NCI-H526 (cell line): Measurements from ENCODE around the gene MRPL4.

Experiments used
- DNase-seq, 2 experiments: peaks; one replicate each; lab custom pipeline; 2025; lab: John Stamatoyannopoulos, UW

MRPL4 gene

DNA sequence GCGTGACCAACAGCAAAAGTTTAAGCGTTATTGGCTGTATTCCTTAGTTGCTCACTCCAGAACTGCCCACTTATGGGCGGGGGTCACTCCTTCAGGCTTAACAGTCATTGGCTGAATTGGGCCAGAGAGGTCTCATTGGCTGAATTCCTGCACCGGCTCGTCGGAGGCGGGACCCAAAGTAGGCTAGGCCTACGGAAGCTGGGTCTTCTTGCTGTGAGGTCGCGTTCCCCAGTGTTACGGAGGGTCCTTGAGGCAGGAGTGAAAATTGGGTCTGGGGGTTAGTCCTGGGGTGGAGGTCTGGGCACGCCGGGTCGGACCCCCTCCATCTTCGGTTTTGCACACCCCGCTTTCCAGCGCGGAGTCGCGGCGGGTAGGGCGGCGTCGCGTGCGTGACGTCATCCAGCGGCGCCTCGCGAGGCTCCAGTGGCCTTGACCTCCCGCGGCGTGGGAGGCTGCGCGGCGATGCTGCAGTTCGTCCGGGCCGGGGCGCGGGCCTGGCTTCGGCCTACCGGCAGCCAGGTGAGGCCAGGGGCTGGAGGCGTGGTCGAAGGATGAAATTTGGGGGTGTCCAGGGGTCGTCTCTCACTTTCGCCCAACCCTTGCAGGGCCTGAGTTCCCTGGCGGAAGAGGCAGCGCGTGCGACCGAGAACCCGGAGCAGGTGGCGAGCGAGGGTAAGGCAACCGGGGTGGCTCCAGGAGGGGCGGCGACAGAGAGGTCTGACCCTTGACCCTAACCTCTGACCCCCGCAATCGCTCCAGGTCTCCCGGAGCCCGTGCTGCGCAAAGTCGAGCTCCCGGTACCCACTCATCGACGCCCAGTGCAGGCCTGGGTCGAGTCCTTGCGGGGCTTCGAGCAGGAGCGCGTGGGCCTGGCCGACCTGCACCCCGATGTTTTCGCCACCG is at the start of gene MRPL4:
Gene MRPL4, plus strand, starts transcription at position 423 of the 903 bp plus-strand sequence. Its CDS starts 40 bp downstream, at position 463.
- DNase-seq: peak; percentile 96

DNA sequence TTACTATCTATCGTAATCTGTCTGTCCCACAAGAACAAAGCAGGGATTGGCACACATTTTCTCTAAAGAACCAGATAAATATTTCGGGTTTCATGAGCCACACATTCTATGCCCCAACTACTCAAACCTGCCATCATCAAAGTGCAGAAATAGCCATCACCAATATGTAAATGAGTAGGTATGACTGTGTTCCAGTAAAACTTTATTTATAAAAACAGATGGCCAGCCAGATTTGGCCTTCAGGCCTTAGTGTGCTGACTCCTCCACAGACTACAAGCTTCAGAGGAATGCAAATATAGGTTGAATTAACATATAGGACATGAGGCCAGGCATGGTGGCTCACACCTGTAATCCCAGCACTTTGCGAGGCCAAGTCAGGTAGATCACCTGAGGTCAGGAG is 48.3 kb upstream of the MRPL4 start:
- DNase-seq: peak in 1 of 2 experiments; percentile 13

DNA sequence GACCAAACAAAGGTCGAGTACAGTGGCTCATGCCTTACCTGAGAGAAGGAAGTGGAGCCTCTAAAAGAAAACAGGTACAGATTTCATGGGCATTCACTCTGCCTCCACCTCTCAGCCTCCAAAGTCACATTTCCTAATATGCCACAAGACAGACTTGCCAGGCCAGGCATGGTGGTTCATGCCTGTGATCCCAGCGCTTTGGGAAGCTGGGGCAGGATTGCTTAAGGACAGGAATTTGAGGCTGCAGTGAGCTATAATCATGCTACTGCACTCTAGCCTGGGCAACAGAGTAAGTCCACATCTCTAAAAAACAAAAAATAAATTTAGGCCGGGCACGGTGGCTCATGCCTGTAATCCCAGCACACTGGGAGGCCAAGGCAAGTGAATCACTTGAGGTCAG is 46.4 kb upstream of the MRPL4 start:
- DNase-seq: no peak

DNA sequence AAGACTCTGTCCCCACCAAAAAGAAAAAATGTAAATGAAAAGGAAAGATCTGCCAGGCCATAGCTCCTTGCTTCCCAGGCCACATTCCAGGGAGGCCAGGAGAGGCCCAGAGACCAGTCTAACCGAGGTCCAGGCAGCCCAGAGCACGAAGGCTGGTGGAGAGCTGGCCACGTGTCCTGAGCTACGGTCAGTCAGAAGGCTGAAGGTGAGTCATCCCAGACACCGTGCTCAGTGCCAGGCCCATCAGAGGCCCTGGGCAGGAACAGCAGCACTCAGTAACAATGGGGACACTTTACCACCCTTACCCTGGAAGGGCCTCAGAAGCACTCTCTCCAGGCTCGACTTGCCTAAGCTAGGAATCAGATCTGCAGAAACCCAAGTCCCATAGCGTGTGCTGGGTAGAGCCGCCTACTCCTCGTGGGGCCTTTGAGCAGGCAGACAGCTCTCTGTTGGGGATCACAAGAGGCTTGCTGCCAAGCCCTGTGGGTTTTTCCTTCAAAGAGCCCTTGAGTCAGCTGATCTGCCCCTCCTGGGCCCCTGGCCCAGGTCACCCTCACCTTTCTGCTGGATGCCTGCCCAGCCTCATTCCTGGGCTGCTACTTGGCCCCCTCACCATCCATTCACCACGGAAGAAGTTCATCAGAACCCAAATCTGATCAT is 45.7 kb upstream of the MRPL4 start:
- DNase-seq: no peak

DNA sequence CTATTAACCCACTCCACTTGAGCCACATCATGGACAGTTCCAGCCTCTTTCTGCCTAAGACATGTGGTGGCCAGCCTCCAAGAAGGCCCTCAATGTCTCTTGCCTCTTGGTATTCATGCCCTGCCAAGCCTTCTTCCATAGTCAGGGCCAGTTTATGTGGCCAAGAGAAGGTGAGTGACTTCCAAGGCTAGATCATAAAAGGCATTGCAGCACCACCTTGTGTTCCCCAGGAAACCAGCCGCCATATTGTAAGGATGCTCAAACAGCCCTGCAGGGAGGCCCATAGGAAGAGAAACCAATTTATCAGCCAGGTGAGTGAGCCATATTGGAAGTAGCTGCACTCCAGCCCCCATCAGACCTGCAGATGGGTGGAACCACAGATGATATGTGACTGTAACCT is 45.0 kb upstream of the MRPL4 start:
- no peak for DNase-seq

DNA sequence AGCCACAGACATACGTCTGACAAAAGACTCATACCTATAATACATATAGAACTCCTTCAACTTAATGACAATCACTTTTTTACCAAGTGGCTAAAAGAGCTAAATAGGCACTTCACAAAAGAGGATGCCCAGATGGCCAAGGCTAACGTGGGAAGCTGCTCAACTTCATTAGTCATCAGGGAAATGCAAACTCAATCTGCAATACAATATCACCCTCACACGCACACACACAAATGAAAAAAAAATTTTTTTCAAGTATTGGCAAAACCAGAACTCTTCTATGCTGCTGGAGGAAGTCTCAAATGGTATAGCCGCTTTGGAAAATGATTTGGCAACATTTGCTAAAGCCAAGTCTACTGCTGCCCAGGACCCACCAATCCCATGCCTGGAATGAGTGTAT is 42.7 kb upstream of the MRPL4 start:
- no peak for DNase-seq

DNA sequence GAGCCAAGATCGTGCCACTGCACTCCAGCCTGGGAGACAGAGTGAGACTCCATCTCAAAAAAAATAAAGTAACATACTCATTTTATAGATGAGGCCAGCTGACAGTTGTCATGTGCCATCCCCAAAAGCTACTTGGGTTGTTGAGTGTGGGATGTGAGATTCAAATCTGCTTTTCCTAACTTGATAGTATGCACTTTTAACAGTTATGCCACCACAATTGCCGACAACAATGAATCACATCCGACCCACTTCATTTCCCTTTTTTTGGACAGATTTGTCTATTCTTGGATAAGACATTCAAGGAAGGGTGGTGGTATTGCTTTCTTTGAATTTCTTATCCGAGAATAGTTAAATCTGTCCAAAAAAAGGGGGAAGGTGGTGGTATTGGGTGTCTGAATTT is 41.0 kb upstream of the MRPL4 start:
- no peak for DNase-seq

DNA sequence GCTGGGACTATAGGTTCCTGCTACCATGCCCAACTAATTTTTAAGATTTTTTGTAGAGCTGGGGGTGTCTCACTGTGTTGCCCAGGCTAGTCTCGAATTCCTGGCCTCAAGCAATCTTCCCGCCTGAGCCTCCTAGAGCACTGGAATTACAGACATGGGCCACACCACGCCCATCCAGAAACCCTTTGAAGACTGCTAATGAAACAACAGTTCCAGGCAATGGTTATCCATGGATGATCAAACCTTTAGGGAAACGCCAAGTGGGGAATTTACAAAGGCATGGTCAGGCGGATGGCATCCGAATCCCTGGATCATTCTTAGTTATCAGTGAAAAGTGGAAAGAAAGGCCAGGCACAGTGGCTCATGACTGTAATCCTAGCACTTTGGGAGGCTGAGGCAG is 40.3 kb upstream of the MRPL4 start:
- no peak for DNase-seq

DNA sequence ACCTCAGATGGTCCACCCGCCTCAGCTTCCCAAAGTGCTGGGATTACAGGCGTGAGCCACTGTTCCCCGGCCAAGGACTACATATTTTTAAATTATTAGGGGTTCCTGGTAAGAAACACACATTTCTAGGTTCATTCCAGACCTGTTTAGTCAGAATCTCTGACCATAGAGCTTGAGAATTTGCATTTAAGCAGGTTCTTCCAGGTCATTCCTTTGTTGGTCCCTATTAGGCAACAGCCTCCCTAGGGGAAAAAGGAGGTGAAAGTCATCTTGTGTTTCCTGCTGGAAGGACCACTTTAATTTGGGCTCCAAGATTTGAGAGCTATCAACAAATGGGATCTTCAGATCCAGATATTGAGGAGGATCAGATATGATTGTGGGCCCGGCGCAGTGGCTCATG is 37.2 kb upstream of the MRPL4 start:
- DNase-seq: no peak

DNA sequence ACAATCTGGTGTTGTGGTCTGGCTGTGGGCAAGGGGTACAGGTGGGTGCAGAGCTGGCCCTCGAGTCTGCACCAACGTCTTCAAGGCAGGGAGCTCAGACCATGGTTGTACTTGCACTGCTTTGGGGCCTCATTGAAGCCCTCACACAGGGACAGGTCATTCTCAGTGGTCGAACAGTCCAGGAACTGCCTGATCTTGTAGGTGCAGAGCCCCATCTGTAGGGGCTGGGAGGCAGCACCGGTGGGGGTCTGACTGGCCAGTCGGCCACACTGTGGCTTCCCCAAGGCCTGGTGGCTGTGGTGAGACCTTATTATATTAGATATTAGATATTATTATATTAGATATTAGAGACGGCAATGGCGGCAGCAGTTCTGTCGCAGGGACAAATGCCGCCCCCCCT is 34.9 kb upstream of the MRPL4 start:
- DNase-seq: no peak

DNA sequence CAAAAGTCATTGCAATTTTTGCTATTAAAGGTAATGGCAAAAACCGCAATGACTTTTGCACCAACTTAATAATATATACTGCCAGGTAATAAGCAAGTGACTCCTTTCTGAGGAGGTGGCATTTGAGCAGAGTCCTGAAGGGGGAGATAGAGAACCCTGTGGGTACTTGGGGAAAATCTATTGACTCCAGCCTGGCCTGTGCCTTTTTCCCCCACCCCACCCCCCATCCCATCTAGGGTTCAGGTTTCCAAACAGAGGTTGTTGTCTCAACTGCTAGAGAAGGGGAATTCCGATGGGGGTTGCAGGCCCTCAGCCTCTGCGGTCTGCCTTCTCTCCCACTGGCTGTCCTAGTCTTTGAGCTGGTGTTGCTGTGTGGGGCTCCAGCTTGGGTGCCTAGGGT is 32.3 kb upstream of the MRPL4 start:
- peak in 1 of 2 experiments; percentile 40 for DNase-seq

DNA sequence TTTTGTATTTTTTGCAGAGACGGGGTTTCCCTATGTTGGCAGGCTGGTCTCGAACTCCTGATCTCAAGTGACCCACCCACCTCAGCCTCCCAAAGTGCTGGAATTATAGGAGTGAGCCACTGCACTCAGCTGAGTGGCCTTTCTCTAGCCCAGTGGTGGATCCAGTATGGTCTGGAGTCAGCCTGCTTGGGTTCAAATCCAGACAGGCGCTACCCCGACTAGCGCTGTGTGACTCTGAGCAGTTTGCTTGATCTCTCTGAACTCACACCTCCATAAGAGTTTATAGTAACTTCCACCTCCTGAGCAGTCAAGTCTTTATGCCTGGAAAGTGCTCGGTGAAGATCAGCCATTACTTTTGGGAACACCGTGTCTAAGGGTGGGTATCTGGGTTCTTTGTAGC is 31.3 kb upstream of the MRPL4 start:
- DNase-seq: no peak

DNA sequence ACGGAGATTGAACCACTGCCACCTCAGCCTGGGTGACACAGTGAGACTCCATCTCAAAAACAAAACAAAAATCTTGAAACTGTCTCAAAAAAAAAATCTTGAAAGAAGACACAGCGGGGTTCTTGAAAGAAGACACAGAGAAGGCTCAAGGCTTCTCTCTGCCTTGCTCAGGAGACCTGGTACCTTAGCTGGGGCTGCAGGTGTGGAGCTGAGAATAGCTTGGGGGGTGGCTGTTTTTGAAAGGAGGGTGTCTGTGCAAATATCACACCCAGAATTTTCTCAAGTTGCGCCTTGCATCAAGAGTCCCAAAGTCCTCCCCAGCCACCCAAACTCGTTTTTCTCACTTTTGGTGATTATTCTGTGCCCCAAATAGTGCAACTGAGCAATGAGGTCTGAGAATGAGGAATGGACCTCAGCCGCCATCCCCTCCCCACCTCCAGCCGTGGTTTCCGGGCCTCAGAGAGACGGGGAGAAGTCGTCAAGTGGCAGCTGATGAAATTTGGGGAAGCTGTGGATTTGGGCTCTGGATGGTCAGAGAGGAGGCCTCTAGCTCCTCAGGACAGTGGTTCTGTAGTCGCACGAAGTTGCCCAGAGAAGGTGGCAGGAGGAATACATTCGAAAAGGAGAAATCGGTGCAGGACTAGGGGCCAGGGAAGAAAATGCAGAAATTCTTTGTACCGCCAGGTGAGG is 29.7 kb upstream of the MRPL4 start:
- no peak for DNase-seq

DNA sequence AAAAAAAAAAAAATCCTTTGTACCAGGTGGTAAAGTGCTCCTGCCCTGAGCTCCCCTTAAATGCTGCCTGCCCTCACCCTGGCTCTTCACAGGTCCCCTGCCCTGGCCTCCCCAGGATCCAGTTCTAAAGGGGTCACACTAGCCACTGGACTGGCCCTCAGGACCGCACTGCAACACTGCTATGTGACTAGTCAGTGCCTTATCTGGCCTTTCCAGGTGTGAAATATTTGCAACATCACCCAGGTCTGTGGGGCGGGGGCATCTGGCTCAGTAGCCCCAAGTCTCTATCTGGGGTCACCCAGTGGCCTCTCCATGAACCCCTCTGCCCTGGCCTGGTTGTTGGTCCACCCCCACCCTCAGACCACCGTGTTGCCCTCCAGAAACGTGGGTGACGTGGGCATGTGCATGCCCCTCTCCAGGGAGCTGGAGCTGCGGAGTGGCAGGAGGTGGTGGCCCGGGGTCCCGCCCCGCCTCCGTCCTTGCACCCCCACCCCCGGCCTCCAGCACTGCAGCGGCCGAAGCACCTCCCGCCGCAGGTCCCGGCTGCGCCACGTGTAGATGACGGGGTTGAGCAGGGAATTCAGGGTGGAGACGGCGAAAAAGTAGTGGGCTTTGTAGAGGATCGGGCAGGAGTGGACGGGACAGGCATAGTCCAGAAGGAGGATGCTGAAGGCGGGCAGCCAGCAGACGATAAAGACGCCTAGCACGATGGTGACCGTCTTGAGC is 28.4 kb upstream of the MRPL4 start:
- no peak for DNase-seq

DNA sequence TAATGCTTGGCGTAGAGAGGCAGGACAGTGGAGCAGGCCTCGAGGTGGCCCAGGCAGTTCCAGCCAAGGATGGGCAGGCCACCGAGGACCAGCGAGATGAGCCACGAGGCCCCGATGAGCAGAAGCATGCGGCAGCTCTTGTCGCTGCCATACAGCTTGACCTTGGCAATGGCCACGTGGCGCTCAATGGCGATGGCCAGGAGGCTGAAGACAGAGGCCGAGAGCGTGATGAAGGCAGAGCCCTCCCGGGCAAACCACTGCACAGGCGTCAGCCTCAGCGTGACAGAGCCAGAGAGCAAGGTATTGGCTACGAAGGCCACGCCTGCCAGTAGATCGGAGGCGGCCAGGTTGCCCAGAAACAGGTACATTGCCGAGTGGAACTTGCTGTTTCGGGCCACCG is 27.7 kb upstream of the MRPL4 start:
- no peak for DNase-seq

DNA sequence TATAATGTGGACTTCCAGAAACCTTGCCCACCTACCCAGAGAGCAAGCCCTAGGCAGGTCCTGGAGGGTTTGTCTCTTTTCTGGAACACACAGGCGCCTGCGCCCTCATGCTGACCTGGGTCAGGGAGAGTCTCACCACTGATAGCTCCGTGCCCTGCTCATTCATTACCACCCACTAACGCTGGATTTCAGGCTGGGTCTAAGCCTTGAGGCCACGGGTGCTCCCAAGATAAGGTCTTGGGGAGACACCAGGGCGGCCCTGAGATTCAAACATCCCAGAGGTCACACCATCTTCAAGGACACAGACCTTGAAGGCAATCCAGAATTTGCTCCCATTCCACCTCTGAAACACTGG is 26.0 kb upstream of the MRPL4 start:
- DNase-seq: no peak

DNA sequence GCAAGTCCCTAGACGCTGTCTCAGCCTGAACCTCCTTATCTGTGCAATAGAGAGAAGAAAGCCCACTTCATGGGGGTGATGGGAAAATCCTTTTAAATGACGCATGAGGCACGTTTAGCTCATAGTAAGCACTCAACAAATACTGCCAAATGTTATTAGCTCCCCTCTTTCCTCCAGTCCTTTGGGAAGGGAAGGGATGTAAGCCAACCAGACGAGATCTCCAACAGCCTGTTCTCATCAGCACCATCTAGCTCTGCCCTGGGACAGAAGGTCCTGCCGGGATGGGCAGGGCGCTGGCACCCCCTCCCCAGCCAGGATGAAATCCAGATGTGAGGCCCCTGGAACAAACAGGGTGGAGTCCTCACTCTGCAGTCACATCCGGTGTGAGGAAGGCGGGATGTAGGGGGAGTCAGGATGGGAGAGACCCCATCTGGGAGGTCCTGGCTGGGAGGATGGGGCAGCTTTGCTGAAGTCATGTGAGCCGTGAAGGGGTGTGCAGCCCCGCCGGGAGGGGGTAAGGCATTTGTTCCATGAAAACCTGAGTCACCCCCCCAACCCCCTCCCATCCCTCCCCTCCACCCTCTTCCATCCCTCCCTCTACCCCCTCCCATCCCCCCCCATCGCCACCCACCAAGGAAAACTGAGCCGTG is 25.5 kb upstream of the MRPL4 start:
- no peak for DNase-seq

DNA sequence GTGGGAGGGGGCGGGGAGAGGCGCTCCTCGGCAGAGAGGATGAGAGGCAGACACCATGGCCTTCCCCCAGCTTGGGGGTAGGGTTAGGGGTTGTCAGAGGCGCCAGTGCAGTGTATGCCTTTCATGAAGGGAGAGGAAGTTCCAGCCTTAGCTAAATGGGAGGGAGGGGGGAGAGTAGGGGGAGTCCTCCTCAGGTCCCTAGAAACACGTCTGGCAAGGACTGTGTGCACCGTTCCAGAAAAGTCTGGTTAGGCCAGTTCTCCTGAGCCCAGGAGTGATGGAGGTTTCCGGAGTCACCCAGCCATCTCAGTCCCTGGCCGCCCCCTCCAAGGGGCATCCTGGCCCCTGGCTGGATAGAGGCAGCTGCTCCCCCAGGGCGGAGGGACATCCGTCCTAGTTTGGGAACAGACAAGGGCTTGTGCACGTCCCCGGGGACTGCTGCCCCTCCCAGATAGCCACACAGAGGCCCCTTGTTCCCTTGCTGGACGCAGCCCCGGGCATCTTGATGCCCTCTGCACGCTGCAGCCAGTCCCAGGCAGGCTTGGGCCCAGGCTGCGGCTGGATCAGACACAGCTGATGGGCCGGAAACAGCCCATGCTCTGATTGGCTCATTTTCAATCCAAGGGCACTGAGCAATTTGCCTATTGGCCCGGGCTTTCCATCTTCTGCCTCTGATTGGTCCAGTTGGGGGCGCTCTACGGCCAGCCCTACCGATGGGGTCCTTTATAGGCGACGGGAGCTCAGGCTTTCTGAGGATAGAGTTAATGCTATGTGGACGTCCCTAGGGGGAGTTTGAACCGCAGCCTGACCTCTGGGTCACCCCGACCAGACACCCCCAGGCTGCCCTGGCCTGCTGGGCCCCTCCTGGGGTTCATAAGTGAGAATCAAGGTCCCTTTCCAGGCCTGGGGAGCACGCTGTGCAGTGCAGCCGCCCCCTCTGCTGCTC is 24.7 kb upstream of the MRPL4 start:
- DNase-seq: no peak

DNA sequence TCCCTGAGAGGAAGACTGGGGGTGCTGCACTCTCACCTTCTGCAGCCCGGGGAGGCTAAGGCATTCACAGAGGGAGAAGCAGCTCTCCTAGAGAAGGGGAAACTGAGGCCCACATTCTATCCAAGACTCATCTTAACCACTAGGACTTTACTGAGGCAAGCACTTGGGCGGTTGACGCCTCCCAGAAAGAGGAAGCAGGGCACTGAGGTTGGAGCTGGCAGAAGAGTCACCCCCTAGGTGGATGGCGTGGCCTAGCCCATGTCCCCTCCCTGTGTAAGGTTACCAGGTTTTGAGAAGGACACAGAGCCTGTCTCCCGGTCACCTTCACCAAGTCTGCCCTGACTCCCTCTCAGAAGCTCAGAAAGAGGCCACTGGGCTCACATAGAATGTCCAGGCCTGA is 23.6 kb upstream of the MRPL4 start:
- DNase-seq: no peak

DNA sequence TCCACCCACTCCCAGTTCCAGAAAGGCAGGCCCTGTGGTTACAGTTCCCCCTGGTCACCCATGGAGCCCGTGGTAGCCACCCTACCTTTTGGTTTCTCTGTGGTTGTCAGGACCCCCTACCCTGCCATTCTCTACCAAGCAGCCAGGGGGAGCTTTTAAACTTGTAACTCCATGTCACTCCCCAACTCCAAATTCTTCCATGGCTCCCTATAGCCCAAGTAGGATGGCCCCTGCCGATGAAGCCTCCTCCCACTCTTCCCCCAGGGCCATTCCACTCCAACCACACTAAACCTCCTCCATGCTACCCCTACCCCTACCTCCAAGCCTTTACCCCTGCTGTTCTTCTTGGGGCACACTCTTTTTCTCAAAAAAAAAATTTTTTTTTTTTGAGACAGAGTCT is 23.1 kb upstream of the MRPL4 start:
- peak in 1 of 2 experiments; percentile 58 for DNase-seq
